HCT116 (cell line): Measurements from ENCODE around the gene MICALL2. TPM values are rescaled to one million over a fixed set of nuclear protein-coding genes. Genes with fewer than 3 reads are reported as not detected.

ENCODE experiments used
- ATAC-seq: fragments of 200-7000 bp; cut with Tn5 transposase; 2 replicates; pipeline ENCODE4 v1.9.1; 2020; ENCODE audit warnings: mild to moderate bottlenecking, moderate library complexity
- BruUV-seq: library from RNA; stranded (reverse); fragments of 400-500 nt; replicated peaks from 2 replicates; lab custom pipeline; 2021; lab: Mats Ljungman, UMichigan
- CTCF ChIA-PET: fragments of 300-600 bp; sonication (Branson Sonifier 250); formaldehyde crosslinking; loops from one replicate; lab custom pipeline; 2021; ENCODE audit warnings: antibody characterized with exemption; lab: Charles Lee
- POLR2A ChIA-PET: fragments of 300-600, 350-600 bp; sonication (Branson Sonifier 250); formaldehyde crosslinking; loops from one replicate; lab custom pipeline; 2021; ENCODE audit warnings: antibody characterized with exemption; lab: Charles Lee
- RAD21 ChIA-PET, 2 experiments: fragments of 300-600 bp; sonication (Branson Sonifier 250); formaldehyde crosslinking; loops; one replicate each; lab custom pipeline; 2023; ENCODE audit warnings: low total read pairs in 2 of 2; ENCODE audit not compliant: uncharacterized antibody in 2 of 2, unreplicated experiment in 2 of 2, low non-redundant PET in 1 of 2; lab: Charles Lee
- DNase-seq: peaks from one replicate; pipeline ENCODE4 v3.0.0-alpha.2; 2010; ENCODE audit warnings: low read depth, low spot score
- H2AFZ ChIP-seq: fragments of 200-600 bp; shearing (Covaris generic), sonication (generic); 2 replicates; pipeline ENCODE4 v1.6.1; 2017; ENCODE audit warnings: low read depth, mixed run types, mixed read lengths, antibody characterized with exemption, low read length; ENCODE audit not compliant: poor library complexity, severe bottlenecking
- H3K27ac ChIP-seq: 2 replicates; pipeline ENCODE4 v1.5.1; 2012; ENCODE audit warnings: low read depth, low read length
- H3K27me3 ChIP-seq: fragments of 200-600 bp; sonication (generic); 2 replicates; pipeline ENCODE4 v1.6.1; 2016; ENCODE audit warnings: mixed run types, low read length, mixed read lengths; ENCODE audit not compliant: insufficient read depth
- H3K36me3 ChIP-seq, 2 experiments: fragments of 200-500 bp in 1 of 2; fragments of 200-600 bp in 1 of 2; sonication (Bioruptor generic) in 1 of 2; sonication (generic) in 1 of 2; 2 replicates each; pipeline versions ENCODE4 v1.5.1 to v1.6.1; 2014 to 2016; ENCODE audit warnings: low read length in 2 of 2, inconsistent platforms in 1 of 2, mixed read lengths in 1 of 2, mixed run types in 1 of 2; ENCODE audit not compliant: insufficient read depth in 2 of 2, control insufficient read depth in 1 of 2
- H3K4me1 ChIP-seq, 2 experiments: fragments of 200-600 bp in 1 of 2; sonication (generic) in 1 of 2; 2 replicates each; pipeline versions ENCODE4 v1.5.1 to v1.6.1; 2012 to 2017; ENCODE audit warnings: low read length in 2 of 2, inconsistent platforms in 1 of 2, mild to moderate bottlenecking in 1 of 2, mixed read lengths in 1 of 2, mixed run types in 1 of 2, moderate library complexity in 1 of 2; ENCODE audit not compliant: insufficient read depth in 2 of 2, control insufficient read depth in 1 of 2
- H3K4me2 ChIP-seq: fragments of 200-600 bp; sonication (generic); 2 replicates; pipeline ENCODE4 v1.6.1; 2017; ENCODE audit warnings: mixed run types, low read length, mixed read lengths
- H3K4me3 ChIP-seq, 2 experiments: fragments of 200-600 bp in 1 of 2; sonication (generic) in 1 of 2; replicated peaks in 1 of 2; 2 replicates each; pipeline ENCODE4 v1.5.1; 2011 to 2016; ENCODE audit warnings: low read length in 2 of 2, control low read depth in 1 of 2, low read depth in 1 of 2, mild to moderate bottlenecking in 1 of 2, mixed read lengths in 1 of 2, mixed run types in 1 of 2
- H3K79me2 ChIP-seq: fragments of 200-600 bp; sonication (generic); 2 replicates; pipeline ENCODE4 v1.6.1; 2017; ENCODE audit warnings: mild to moderate bottlenecking, mixed run types, low read length, moderate library complexity, mixed read lengths; ENCODE audit not compliant: insufficient read depth
- H3K9ac ChIP-seq: fragments of 200-600 bp; sonication (generic); 2 replicates; pipeline ENCODE4 v1.6.1; 2016; ENCODE audit warnings: low read length, mixed read lengths
- H3K9me2 ChIP-seq: fragments of 200-600 bp; sonication (generic), shearing (Covaris generic); 2 replicates; pipeline ENCODE4 v1.6.1; 2017; ENCODE audit warnings: mixed run types, mild to moderate bottlenecking, moderate library complexity; ENCODE audit not compliant: insufficient read depth
- H3K9me3 ChIP-seq, 2 experiments: fragments of 200-500 bp in 1 of 2; fragments of 200-600 bp in 1 of 2; sonication (Bioruptor generic) in 1 of 2; sonication (generic) in 1 of 2; 2 replicates each; pipeline ENCODE4 v1.6.1; 2014 to 2017; ENCODE audit warnings: low read length in 2 of 2, mixed read lengths in 2 of 2, inconsistent platforms in 1 of 2, low read depth in 1 of 2, mild to moderate bottlenecking in 1 of 2, mixed run types in 1 of 2, moderate library complexity in 1 of 2; ENCODE audit not compliant: control insufficient read depth in 1 of 2, insufficient read depth in 1 of 2
- H4K20me1 ChIP-seq: fragments of 200-600 bp; sonication (generic), shearing (Covaris generic); 2 replicates; pipeline ENCODE4 v1.6.1; 2017; ENCODE audit warnings: mixed run types, mild to moderate bottlenecking, moderate library complexity; ENCODE audit not compliant: insufficient read depth
- ATF3 ChIP-seq: IDR thresholded peaks from 2 replicates; pipeline ENCODE4 v1.6.1; 2012
- CBX3 ChIP-seq: IDR thresholded peaks from 2 replicates; pipeline ENCODE4 v1.6.1; 2012; ENCODE audit warnings: low read depth
- ELF1 ChIP-seq: IDR thresholded peaks from 2 replicates; pipeline ENCODE4 v1.6.1; 2012; ENCODE audit warnings: low read depth, borderline replicate concordance
- EZH2 ChIP-seq: fragments of 200-600 bp; sonication (generic); IDR thresholded peaks from 2 replicates; pipeline ENCODE4 v1.6.1; 2017; ENCODE audit warnings: antibody characterized with exemption, mixed run types
- FOSL1 ChIP-seq: IDR thresholded peaks from 2 replicates; pipeline ENCODE4 v1.6.1; 2012; ENCODE audit warnings: low read depth
- JUND ChIP-seq: IDR thresholded peaks from 2 replicates; pipeline ENCODE4 v1.6.1; 2012
- MAX ChIP-seq: IDR thresholded peaks from 2 replicates; pipeline ENCODE4 v1.6.1; 2012
- POLR2A ChIP-seq: IDR thresholded peaks from 2 replicates; pipeline ENCODE4 v1.7.0; 2011; ENCODE audit warnings: borderline replicate concordance; ENCODE audit not compliant: insufficient read depth, insufficient read length; ENCODE audit errors: extremely low read depth
- POLR2AphosphoS5 ChIP-seq: IDR thresholded peaks from 2 replicates; pipeline ENCODE4 v1.6.1; 2011; ENCODE audit warnings: mild to moderate bottlenecking, low read depth, low read length, moderate library complexity
- RAD21 ChIP-seq: IDR thresholded peaks from 2 replicates; pipeline ENCODE4 v1.6.1; 2012; ENCODE audit warnings: low read depth, mild to moderate bottlenecking
- REST ChIP-seq: IDR thresholded peaks from 2 replicates; pipeline ENCODE4 v1.6.1; 2012; ENCODE audit warnings: low read depth
- SP1 ChIP-seq: IDR thresholded peaks from 2 replicates; pipeline ENCODE4 v1.6.1; 2012; ENCODE audit warnings: low read depth
- SRF ChIP-seq: IDR thresholded peaks from 2 replicates; pipeline ENCODE4 v1.6.1; 2012; ENCODE audit warnings: low read depth
- TCF7L2 ChIP-seq: IDR thresholded peaks from 2 replicates; pipeline ENCODE4 v1.7.0; 2011; ENCODE audit warnings: borderline replicate concordance, inconsistent platforms; ENCODE audit not compliant: insufficient read depth, insufficient read length; ENCODE audit errors: extremely low read depth
- YY1 ChIP-seq: IDR thresholded peaks from 2 replicates; pipeline ENCODE4 v1.6.1; 2011; ENCODE audit warnings: low read length, low read depth, moderate library complexity, mild to moderate bottlenecking; ENCODE audit not compliant: insufficient replicate concordance; ENCODE audit errors: extremely low read depth
- ZBTB33 ChIP-seq: IDR thresholded peaks from 2 replicates; pipeline ENCODE4 v1.6.1; 2011; ENCODE audit warnings: mild to moderate bottlenecking, low read length, moderate library complexity; ENCODE audit not compliant: insufficient replicate concordance; ENCODE audit errors: extremely low read depth
- ZFX ChIP-seq: fragments of 450-650 bp; IDR thresholded peaks from 2 replicates; pipeline ENCODE4 v1.6.1; 2017
- ZNF274 ChIP-seq: fragments of 200-500 bp; sonication (Bioruptor generic); IDR thresholded peaks from 2 replicates; pipeline ENCODE4 v1.6.1; 2014; ENCODE audit warnings: mild to moderate bottlenecking, low read depth, low read length, inconsistent platforms
- intact Hi-C: fragments of 100-400 bp; cut with micrococcal nuclease; formaldehyde crosslinking; loops from 2 replicates; pipeline ENCODE4 v1.10.0; 2022
- total RNA-seq: library from RNA; stranded (reverse); gene quantifications from one replicate; pipeline ENCODE4 v1.2.1, GENCODE V29; 2021; ENCODE audit not compliant: unreplicated experiment

Gene MICALL2
- total RNA-seq, 1 experiment from 2014 or later: 60.7 TPM

- H3K79me2 ChIP-seq: no peaks in the 10 kb centered on the region
- no peak for DNase-seq
- TF ChIP-seq TCF7L2 (no peak), ELF1 (no peak), POLR2A (no peak), MAX (no peak), ZFX (no peak), CBX3 (no peak), FOSL1 (no peak), POLR2AphosphoS5 (no peak), ZNF274 (no peak), EZH2 (no peak), ZBTB33 (no peak), SRF (no peak), SP1 (no peak), RAD21 (no peak), REST (no peak), ATF3 (no peak), JUND (no peak), YY1 (no peak)
- TF ChIP-seq, all 23 proteins: peak for 0
- intact Hi-C loops: no loop called here
- Histone ChIP-seq H3K9me3 (no peaks in the 10 kb centered on the region), H3K27me3 (no peaks in the 10 kb centered on the region), H3K9ac (no peak overlapping the region), H3K9me2 (no peaks in the 10 kb centered on the region), H3K36me3 (peaks cover 2 to 35% of the 10 kb centered on the region in 2 experiments; a peak in 2 of 4 replicates), H3K4me1 (no peaks in the 10 kb centered on the region), H2AFZ (no peak overlapping the region), H3K27ac (no peak overlapping the region), H3K4me3 (no peak overlapping the region), H3K4me2 (no peak overlapping the region), H4K20me1 (no peaks in the 10 kb centered on the region)
- BruUV-seq: no TSS peak
- POLR2A ChIA-PET: no interaction called here
- CTCF ChIA-PET: no interaction called here
- RAD21 ChIA-PET: no interaction called here
- 0 out of 2 replicates have a peak, but pooled peaks have one; percentile 2 for ATAC-seq
Measured at GRCh38 chr7:1480670-1481069, 21.4 kb upstream of the MICALL2 start.
